Panc1 (cell line): ENCODE data around the gene DEFB115. TPM values are rescaled to one million over a fixed set of nuclear protein-coding genes. Genes with fewer than 3 reads are reported as not detected.
"Not testable (repeated sequence)": the region's sequence is repeated elsewhere in the genome, so short reads cannot be mapped to it uniquely, and the experiment has no call there.

Experiments used
- ATAC-seq: fragments of 200-7000 bp; cut with Tn5 transposase; 2 replicates; pipeline ENCODE4 v1.9.1; 2020; ENCODE audit warnings: mild to moderate bottlenecking, moderate library complexity
- BruUV-seq: library from RNA; stranded (reverse); fragments of 400-500 nt; replicated peaks from 2 replicates; lab custom pipeline; 2021; lab: Mats Ljungman, UMichigan
- CTCF ChIA-PET: fragments of 300-600 bp; sonication (Branson Sonifier 250); formaldehyde crosslinking; loops from one replicate; lab custom pipeline; 2022; ENCODE audit warnings: antibody characterized with exemption; lab: Charles Lee
- POLR2A ChIA-PET: fragments of 300-600 bp; sonication (Branson Sonifier 250); formaldehyde crosslinking; loops from one replicate; lab custom pipeline; 2022; ENCODE audit warnings: antibody characterized with exemption; lab: Charles Lee
- DNase-seq: peaks from one replicate; pipeline ENCODE4 v3.0.0-alpha.2; 2010; ENCODE audit warnings: low read depth, low spot score
- H3K27ac ChIP-seq: 2 replicates; pipeline ENCODE4 v1.5.1; 2011; ENCODE audit warnings: mild to moderate bottlenecking, low read length, inconsistent platforms
- H3K27me3 ChIP-seq: fragments of 200-500 bp; sonication (Bioruptor generic); 2 replicates; pipeline ENCODE4 v1.6.0; 2014; ENCODE audit warnings: low read length, inconsistent platforms; ENCODE audit not compliant: control insufficient read depth, insufficient read depth
- H3K36me3 ChIP-seq: fragments of 200-500 bp; sonication (Bioruptor generic); 2 replicates; pipeline ENCODE4 v1.5.1; 2014; ENCODE audit warnings: inconsistent platforms, mild to moderate bottlenecking, low read length, moderate library complexity; ENCODE audit not compliant: control insufficient read depth, insufficient read depth
- H3K4me1 ChIP-seq: 2 replicates; pipeline ENCODE4 v1.5.1; 2011; ENCODE audit warnings: inconsistent platforms, mild to moderate bottlenecking, low read length, moderate library complexity; ENCODE audit not compliant: control insufficient read depth, insufficient read depth
- H3K4me3 ChIP-seq, 2 experiments: 2 replicates each; pipeline ENCODE4 v1.5.1; 2011 to 2012; ENCODE audit warnings: low read depth in 2 of 2, low read length in 2 of 2, mild to moderate bottlenecking in 2 of 2, inconsistent platforms in 1 of 2, moderate library complexity in 1 of 2
- H3K9me3 ChIP-seq: fragments of 200-500 bp; sonication (Bioruptor generic); 2 replicates; pipeline ENCODE4 v1.5.1; 2014; ENCODE audit warnings: low read depth, mild to moderate bottlenecking, inconsistent platforms, low read length, moderate library complexity; ENCODE audit not compliant: control insufficient read depth, insufficient read depth
- POLR2AphosphoS5 ChIP-seq: IDR thresholded peaks from 2 replicates; pipeline ENCODE4 v1.6.1; 2012; ENCODE audit warnings: mild to moderate bottlenecking, low read depth, low read length, moderate library complexity
- SIN3A ChIP-seq: IDR thresholded peaks from 2 replicates; pipeline ENCODE4 v1.6.1; 2012; ENCODE audit warnings: low read depth, mild to moderate bottlenecking, low read length, moderate library complexity, borderline replicate concordance; ENCODE audit not compliant: insufficient read depth
- TCF7L2 ChIP-seq: IDR thresholded peaks from 2 replicates; pipeline ENCODE4 v1.6.1; 2011; ENCODE audit warnings: mild to moderate bottlenecking, low read depth, low read length, inconsistent platforms
- in situ Hi-C: cut with HindIII; loops from 2 replicates; pipeline ENCODE4 v1.10.0; 2016; ENCODE audit warnings: low sequenced_read_pairs, low pct_unique_long_range_greater_than_20kb
- intact Hi-C: fragments of 100-400 bp; cut with micrococcal nuclease; formaldehyde crosslinking; loops from one replicate; pipeline ENCODE4 v1.10.0; 2022; ENCODE audit not compliant: unreplicated experiment
- total RNA-seq: library from RNA; stranded (reverse); gene quantifications from one replicate; pipeline ENCODE4 v1.2.1, GENCODE V29; 2021; ENCODE audit not compliant: unreplicated experiment
- TF ChIP-seq, protein P1 (sequence below): fragments of 450-650 bp; IDR thresholded peaks from 2 replicates; pipeline ENCODE4 v1.5.1; 2017; ENCODE audit warnings: mild to moderate bottlenecking
- TF ChIP-seq, protein P2 (sequence below), 2 experiments: IDR thresholded peaks; 2 replicates each; pipeline ENCODE4 v1.6.1; 2011 to 2012; ENCODE audit warnings: low read depth in 2 of 2, control low read depth in 1 of 2, low read length in 1 of 2, mild to moderate bottlenecking in 1 of 2, moderate library complexity in 1 of 2; ENCODE audit not compliant: insufficient read depth in 1 of 2

DEFB115 gene
- total RNA-seq, 1 experiment from 2014 or later = not detected

DNA sequence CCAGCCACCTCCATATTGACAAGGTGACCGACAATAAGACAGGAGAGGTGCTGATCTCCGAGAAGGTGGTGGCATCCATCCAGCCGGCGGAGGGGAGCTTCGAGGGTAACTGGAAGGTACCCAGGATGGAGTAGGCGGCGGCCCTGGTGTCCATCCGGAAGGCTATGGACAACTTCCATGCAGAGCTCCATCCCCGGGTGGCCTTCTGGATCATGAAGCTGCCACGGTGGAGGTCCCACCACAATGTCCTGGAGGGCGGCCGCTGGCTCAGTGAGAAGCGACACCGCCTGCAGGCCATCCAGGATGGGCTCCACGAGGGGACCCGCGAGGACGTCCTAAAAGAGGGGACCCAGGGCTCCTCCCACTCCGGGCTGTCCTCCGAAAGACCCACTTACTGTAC is 17.0 kb downstream of the DEFB115 start:
- ChIA-PET CTCF (interaction anchor here (0.7 kb wide), 1 partner anchor 33 kb away, joined by 4 read pairs; no protein-coding TSS in a partner anchor), POLR2A (interaction anchor here (1.0 kb wide), 1 partner anchor 31 kb away, joined by 3 read pairs; no protein-coding TSS in a partner anchor)
- no peaks in the 10 kb centered on the region for H3K36me3 ChIP-seq
- intact Hi-C loops = loop anchor here (10.0 kb wide), 2 partner anchors 50 to 100 kb away; no protein-coding TSS in a partner anchor
- H3K27me3 ChIP-seq = no peaks in the 10 kb centered on the region
- no TSS peak for BruUV-seq
- ATAC-seq (no peak), DNase-seq (no peak)
- no peak overlapping the region for H3K27ac ChIP-seq
- H3K4me3 ChIP-seq = no peak overlapping the region
- H3K4me1 ChIP-seq = no peaks in the 10 kb centered on the region
- TF ChIP-seq TCF7L2 = no peak
- TF ChIP-seq POLR2AphosphoS5 = no peak
- TF ChIP-seq SIN3A = no peak
- TF ChIP-seq, protein P1, sequence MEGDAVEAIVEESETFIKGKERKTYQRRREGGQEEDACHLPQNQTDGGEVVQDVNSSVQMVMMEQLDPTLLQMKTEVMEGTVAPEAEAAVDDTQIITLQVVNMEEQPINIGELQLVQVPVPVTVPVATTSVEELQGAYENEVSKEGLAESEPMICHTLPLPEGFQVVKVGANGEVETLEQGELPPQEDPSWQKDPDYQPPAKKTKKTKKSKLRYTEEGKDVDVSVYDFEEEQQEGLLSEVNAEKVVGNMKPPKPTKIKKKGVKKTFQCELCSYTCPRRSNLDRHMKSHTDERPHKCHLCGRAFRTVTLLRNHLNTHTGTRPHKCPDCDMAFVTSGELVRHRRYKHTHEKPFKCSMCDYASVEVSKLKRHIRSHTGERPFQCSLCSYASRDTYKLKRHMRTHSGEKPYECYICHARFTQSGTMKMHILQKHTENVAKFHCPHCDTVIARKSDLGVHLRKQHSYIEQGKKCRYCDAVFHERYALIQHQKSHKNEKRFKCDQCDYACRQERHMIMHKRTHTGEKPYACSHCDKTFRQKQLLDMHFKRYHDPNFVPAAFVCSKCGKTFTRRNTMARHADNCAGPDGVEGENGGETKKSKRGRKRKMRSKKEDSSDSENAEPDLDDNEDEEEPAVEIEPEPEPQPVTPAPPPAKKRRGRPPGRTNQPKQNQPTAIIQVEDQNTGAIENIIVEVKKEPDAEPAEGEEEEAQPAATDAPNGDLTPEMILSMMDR = no peak
- TF ChIP-seq, protein P2, sequence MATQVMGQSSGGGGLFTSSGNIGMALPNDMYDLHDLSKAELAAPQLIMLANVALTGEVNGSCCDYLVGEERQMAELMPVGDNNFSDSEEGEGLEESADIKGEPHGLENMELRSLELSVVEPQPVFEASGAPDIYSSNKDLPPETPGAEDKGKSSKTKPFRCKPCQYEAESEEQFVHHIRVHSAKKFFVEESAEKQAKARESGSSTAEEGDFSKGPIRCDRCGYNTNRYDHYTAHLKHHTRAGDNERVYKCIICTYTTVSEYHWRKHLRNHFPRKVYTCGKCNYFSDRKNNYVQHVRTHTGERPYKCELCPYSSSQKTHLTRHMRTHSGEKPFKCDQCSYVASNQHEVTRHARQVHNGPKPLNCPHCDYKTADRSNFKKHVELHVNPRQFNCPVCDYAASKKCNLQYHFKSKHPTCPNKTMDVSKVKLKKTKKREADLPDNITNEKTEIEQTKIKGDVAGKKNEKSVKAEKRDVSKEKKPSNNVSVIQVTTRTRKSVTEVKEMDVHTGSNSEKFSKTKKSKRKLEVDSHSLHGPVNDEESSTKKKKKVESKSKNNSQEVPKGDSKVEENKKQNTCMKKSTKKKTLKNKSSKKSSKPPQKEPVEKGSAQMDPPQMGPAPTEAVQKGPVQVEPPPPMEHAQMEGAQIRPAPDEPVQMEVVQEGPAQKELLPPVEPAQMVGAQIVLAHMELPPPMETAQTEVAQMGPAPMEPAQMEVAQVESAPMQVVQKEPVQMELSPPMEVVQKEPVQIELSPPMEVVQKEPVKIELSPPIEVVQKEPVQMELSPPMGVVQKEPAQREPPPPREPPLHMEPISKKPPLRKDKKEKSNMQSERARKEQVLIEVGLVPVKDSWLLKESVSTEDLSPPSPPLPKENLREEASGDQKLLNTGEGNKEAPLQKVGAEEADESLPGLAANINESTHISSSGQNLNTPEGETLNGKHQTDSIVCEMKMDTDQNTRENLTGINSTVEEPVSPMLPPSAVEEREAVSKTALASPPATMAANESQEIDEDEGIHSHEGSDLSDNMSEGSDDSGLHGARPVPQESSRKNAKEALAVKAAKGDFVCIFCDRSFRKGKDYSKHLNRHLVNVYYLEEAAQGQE (IDR thresholded peaks at IDR 0.05; ENCODE audit: insufficient read depth in 1 of 2, low read depth in 2 of 2, low read length in 1 of 2) = no peak
- H3K9me3 ChIP-seq = 0 out of 2 replicates have a peak, but pooled peaks cover 10% of the 10 kb centered on the region
- in situ Hi-C loops = no loop called here

DNA sequence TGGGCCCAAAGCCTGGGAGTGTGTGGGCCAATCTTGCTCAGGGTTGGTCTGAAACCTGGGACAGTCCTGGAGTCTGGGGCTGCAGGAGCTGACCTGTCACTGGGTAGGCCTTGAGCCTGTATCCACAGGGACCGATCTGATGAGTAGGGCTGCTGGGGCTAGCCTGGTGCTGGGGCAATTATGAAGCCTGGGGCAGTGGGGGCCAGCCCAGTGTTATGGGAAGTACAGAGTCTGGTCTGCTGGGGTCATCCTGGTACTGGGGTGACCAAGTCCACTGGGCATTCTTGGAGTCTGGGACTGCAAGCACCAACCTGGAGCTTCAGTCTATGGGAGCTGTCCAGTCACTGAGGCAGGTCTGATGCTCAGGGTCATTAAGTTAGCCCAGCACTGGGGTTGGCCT is 20.7 kb downstream of the DEFB115 start:
- Histone ChIP-seq H3K4me1 (no peaks in the 10 kb centered on the region), H3K9me3 (no peaks in the 10 kb centered on the region), H3K4me3 (no peak overlapping the region), H3K27ac (no peak overlapping the region), H3K27me3 (no peaks in the 10 kb centered on the region), H3K36me3 (no peaks in the 10 kb centered on the region)
- in situ Hi-C loops (no loop called here), intact Hi-C loops (loop anchor here (10.0 kb wide), 2 partner anchors 47 to 97 kb away; no protein-coding TSS in a partner anchor)
- TF ChIP-seq POLR2AphosphoS5 (no peak), TCF7L2 (no peak), SIN3A (no peak)
- TF ChIP-seq, protein P1 = no peak
- TF ChIP-seq, protein P2 (IDR thresholded peaks at IDR 0.05; ENCODE audit: insufficient read depth in 1 of 2, low read depth in 2 of 2, low read length in 1 of 2) = no peak
- ChIA-PET CTCF (no interaction called here), POLR2A (no interaction called here)
- DNase-seq (no peak), ATAC-seq (no peak)
- no TSS peak for BruUV-seq

DNA sequence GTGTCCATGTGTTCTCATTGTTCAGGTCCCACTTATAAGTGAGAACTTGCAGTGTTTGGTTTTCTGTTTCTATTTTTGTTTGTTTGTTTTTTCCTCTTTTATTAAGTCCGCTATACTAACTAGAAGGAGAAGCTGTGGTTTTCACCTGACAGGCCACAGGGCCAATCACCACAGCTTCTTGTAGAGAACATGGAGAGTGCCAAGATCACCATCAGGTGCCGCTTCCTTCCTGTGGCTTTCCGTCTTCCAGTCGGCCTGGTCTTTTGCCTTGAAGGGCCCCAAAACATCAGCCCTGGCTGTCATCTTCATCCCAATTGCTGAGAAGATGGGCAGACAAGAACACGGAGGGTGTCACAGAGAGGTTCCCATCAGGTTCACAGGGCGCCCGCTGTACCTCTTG is 27.5 kb downstream of the DEFB115 start:
- POLR2A ChIA-PET = interaction anchor here (0.5 kb wide), 1 partner anchor 57 kb away, joined by 3 read pairs; no protein-coding TSS in a partner anchor
- H3K27ac ChIP-seq, BruUV-seq, H3K36me3 ChIP-seq, H3K4me1 ChIP-seq, H3K9me3 ChIP-seq, H3K4me3 ChIP-seq, in situ Hi-C loops, ATAC-seq, CTCF ChIA-PET, DNase-seq, H3K27me3 ChIP-seq: not testable (repeated sequence)
- intact Hi-C loops = loop anchor here (10.0 kb wide), 1 partner anchor 60 kb away; no protein-coding TSS in a partner anchor
